22Rv1 (cell line): ENCODE data around the gene GPLD1.

ENCODE experiments used
- ZFX ChIP-seq: fragments of 450-650 bp; IDR thresholded peaks from 2 replicates; pipeline ENCODE4 v1.6.1; 2017; ENCODE audit warnings: antibody characterized with exemption, borderline replicate concordance
- TF ChIP-seq, protein P1 (sequence below): fragments of 450-650 bp; IDR thresholded peaks from 2 replicates; pipeline ENCODE4 v1.5.1; 2017; ENCODE audit warnings: mild to moderate bottlenecking

GRCh38 chr6:24492475-24492874 is 3.1 kb upstream of the GPLD1 start:
- TF ChIP-seq, protein P1, sequence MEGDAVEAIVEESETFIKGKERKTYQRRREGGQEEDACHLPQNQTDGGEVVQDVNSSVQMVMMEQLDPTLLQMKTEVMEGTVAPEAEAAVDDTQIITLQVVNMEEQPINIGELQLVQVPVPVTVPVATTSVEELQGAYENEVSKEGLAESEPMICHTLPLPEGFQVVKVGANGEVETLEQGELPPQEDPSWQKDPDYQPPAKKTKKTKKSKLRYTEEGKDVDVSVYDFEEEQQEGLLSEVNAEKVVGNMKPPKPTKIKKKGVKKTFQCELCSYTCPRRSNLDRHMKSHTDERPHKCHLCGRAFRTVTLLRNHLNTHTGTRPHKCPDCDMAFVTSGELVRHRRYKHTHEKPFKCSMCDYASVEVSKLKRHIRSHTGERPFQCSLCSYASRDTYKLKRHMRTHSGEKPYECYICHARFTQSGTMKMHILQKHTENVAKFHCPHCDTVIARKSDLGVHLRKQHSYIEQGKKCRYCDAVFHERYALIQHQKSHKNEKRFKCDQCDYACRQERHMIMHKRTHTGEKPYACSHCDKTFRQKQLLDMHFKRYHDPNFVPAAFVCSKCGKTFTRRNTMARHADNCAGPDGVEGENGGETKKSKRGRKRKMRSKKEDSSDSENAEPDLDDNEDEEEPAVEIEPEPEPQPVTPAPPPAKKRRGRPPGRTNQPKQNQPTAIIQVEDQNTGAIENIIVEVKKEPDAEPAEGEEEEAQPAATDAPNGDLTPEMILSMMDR = peak; percentile 36
- no peak for TF ChIP-seq ZFX
